Adrenal gland (tissue), 12 donors: ENCODE measurements around the gene SDK1. TPM values are rescaled to one million over a fixed set of nuclear protein-coding genes. Genes with fewer than 3 reads are reported as not detected.

ENCODE experiments used
- DNase-seq, 7 donors: peaks; one replicate each; pipeline ENCODE4 v3.0.0-alpha.2; 2019 to 2020
- H3K27ac ChIP-seq, 5 donors: fragments of 200-600 bp; sonication (generic) in 4 of 5; 1 replicate in 3 of 5; 2 replicates in 2 of 5; pipeline versions ENCODE4 v1.5.1 to v1.8.0; 2016 to 2020; ENCODE audit warnings: mild to moderate bottlenecking in 1 of 5
- H3K27me3 ChIP-seq: fragments of 200-600 bp; 2 replicates; pipeline ENCODE4 v1.8.0; 2021
- H3K36me3 ChIP-seq, 2 donors: fragments of 200-600 bp; replicated peaks in 1 of 2; 1 replicate in 1 of 2; 2 replicates in 1 of 2; pipeline versions ENCODE4 v1.5.1 to v1.8.0; 2018 to 2022
- H3K4me1 ChIP-seq, 2 donors: fragments of 200-600 bp; replicated peaks in 1 of 2; 1 replicate in 1 of 2; 2 replicates in 1 of 2; pipeline versions ENCODE4 v1.5.1 to v1.8.0; 2018 to 2021
- H3K4me3 ChIP-seq, 4 donors: fragments of 200-600 bp; sonication (generic) in 3 of 4; one replicate each; pipeline ENCODE4 v1.5.1; 2016 to 2018
- H3K9me3 ChIP-seq, 3 donors: fragments of 200-600 bp; sonication (generic) in 1 of 3; replicated peaks in 1 of 3; 1 replicate in 2 of 3; 2 replicates in 1 of 3; pipeline versions ENCODE4 v1.5.1 to v1.8.0; 2016 to 2021
- POLR2A ChIP-seq, 2 donors: fragments of 450-650 bp; IDR thresholded peaks; one replicate each; pipeline ENCODE4 v1.6.1; 2017; ENCODE audit warnings: antibody characterized with exemption in 2 of 2, mild to moderate bottlenecking in 2 of 2, moderate library complexity in 1 of 2
- WGBS, 4 donors: extraction: QIAGEN DNeasy Blood & Tissue Kit in 2 of 4; methylation state at CpG; one replicate each; pipeline versions ENCODE4 v1.1.5 to v1.1.7; 2013 to 2017; 5-methylcytosine and 5-hydroxymethylcytosine counted together
- intact Hi-C, 2 donors: fragments of 100-400 bp; cut with DNase I; formaldehyde crosslinking; loops; one replicate each; pipeline versions ENCODE4 v1.14.1 to v1.15.0; 2022 to 2023
- polyA plus RNA-seq, 3 donors: library from polyadenylated mRNA; stranded (reverse); fragments of 200-250 nt in 2 of 3; fragments of 350-450 nt in 1 of 3; fragmentation: Illumina TruSeq in 1 of 3; extraction: RNeasy Lipid Tissue Mini Kit (QIAGEN cat#74804) in 1 of 3; gene quantifications; one replicate each; pipeline ENCODE4 v1.2.3, GENCODE V29; 2013 to 2014
- total RNA-seq, 9 donors: library from RNA; depleted of rRNA in 4 of 9; stranded (reverse); fragments of >200 nt in 4 of 9; fragments of 120-200 nt in 1 of 9; fragmentation: NEBNext Ultra II Directional in 1 of 9; extraction: Animal tissue kit (Norgen Biotek cat#: 25700) in 1 of 9; gene quantifications; one replicate each; pipeline versions ENCODE4 v1.1.0 to v1.2.4, GENCODE V29; 2013 to 2023
- TF ChIP-seq, protein P1 (sequence below), 6 experiments: fragments of 450-650 bp in 4 of 6; fragments of 200-600 bp in 2 of 6; sonication (generic) in 1 of 6; IDR thresholded peaks; 1 replicate in 5 of 6; 2 replicates in 1 of 6; pipeline versions ENCODE4 v1.5.1 to v1.8.0; 2016 to 2021; ENCODE audit warnings: antibody characterized with exemption in 6 of 6, mild to moderate bottlenecking in 2 of 6, moderate library complexity in 1 of 6
- donor health status: healthy with polysubstance abuse.
- donor health status: Bipolar disorder and iron deficiency.
- donor health status: DM: yes; HTN: yes; CAD: no.
- donor health status: DM: no; HTN: no; CAD: no.
- donor health status: DM: no; HTN: no; CAD: no.
- donor health status: DM: yes; HTN: yes; CAD: no.

Gene SDK1
- total and polyA plus RNA-seq, 12 donors = 0.50 to 3.6 (median 1.5) TPM

- Histone ChIP-seq H3K4me1 (no peaks in the 10 kb centered on the region), H3K9me3 (no peaks in the 10 kb centered on the region), H3K27me3 (no peaks in the 10 kb centered on the region), H3K36me3 (no peaks in the 10 kb centered on the region), H3K27ac (no peak overlapping the region), H3K4me3 (no peak overlapping the region)
- TF ChIP-seq, protein P1, sequence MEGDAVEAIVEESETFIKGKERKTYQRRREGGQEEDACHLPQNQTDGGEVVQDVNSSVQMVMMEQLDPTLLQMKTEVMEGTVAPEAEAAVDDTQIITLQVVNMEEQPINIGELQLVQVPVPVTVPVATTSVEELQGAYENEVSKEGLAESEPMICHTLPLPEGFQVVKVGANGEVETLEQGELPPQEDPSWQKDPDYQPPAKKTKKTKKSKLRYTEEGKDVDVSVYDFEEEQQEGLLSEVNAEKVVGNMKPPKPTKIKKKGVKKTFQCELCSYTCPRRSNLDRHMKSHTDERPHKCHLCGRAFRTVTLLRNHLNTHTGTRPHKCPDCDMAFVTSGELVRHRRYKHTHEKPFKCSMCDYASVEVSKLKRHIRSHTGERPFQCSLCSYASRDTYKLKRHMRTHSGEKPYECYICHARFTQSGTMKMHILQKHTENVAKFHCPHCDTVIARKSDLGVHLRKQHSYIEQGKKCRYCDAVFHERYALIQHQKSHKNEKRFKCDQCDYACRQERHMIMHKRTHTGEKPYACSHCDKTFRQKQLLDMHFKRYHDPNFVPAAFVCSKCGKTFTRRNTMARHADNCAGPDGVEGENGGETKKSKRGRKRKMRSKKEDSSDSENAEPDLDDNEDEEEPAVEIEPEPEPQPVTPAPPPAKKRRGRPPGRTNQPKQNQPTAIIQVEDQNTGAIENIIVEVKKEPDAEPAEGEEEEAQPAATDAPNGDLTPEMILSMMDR (IDR thresholded peaks at IDR 0.05) = no peak
- no peak for TF ChIP-seq POLR2A (IDR thresholded peaks at IDR 0.05)
- intact Hi-C loops = no loop called here
- no peak for DNase-seq
- 73 to 77% (median 75%) methylated on average over 2 of the region's 2 CpGs for WGBS, 4 donors
These were observed 31.3 kb downstream of the SDK1 start for GRCh38 chr7:3332308-3332707.

GRCh38 chr7:3333861-3334260 lies 32.8 kb downstream of the SDK1 start:
- intact Hi-C loops = no loop called here
- H3K27ac ChIP-seq = no peak overlapping the region
- H3K27me3 ChIP-seq = no peaks in the 10 kb centered on the region
- no peak overlapping the region for H3K4me3 ChIP-seq
- H3K9me3 ChIP-seq = no peaks in the 10 kb centered on the region
- no peaks in the 10 kb centered on the region for H3K4me1 ChIP-seq
- TF ChIP-seq, protein P1 (IDR thresholded peaks at IDR 0.05) = no peak
- TF ChIP-seq POLR2A (IDR thresholded peaks at IDR 0.05) = no peak
- WGBS, 4 donors = 54 to 89% (median 75%) methylated on average over 1 to 2 of the region's 2 CpGs
- H3K36me3 ChIP-seq = no peaks in the 10 kb centered on the region
- no peak for DNase-seq

DNA sequence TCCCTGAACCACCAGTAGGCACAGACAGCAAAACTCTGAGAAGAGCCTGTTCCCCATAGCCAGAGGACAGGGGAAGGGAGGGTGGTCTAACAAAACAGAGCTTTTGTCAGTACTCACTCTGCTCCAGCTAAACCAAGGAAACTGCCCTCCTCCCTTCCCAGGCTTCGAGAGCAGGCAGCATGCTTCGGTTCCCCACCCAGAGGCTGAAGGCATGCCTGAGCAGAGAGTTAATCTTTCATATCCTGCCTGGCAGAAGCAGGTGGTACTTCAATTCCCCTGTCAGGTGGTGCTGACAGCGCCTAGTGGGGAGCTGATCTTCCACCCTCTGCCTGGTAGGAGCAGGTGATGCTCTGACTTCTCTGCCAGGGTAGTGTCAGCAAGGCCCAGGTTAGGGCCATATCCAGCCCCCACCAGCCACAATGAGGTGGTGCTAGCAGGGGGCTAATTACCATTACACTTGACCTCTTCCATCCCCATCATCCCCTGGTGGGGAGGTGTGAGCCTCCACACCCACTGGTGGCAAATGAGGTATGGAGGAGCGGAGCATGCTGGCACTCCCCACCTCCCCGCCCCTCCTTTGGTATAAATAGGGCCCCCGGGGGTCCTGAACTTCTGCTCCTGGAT lies 35.1 kb downstream of the SDK1 start:
- Histone ChIP-seq H3K4me3 (no peak overlapping the region), H3K4me1 (no peaks in the 10 kb centered on the region), H3K36me3 (no peaks in the 10 kb centered on the region), H3K27me3 (no peaks in the 10 kb centered on the region), H3K27ac (no peak overlapping the region), H3K9me3 (no peaks in the 10 kb centered on the region)
- no peak for DNase-seq
- WGBS, 4 donors = 78 to 87% (median 85%) methylated on average over 3 to 6 of the region's 6 CpGs
- intact Hi-C loops = no loop called here
- TF ChIP-seq, protein P1 (IDR thresholded peaks at IDR 0.05) = no peak
- TF ChIP-seq POLR2A (IDR thresholded peaks at IDR 0.05) = no peak

DNA sequence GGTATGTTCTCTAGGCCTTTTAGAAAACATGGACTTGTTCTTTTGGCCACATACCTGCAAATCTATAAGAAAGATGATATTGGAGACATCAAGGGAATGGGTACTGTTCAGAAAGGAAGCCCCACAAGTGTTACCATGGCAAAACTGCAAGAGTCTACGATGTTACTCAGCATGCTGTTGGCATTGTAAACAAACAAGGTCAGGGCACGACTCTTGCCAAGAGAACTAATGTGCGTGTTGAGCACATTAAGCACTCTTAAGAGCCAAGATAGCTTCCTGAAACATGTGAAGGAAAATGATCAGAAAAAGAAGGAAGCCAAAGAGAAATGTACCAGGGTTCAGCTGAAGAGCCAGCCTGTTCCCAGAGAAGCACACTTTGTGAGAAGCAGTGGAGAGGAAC lies 37.1 kb downstream of the SDK1 start:
- 46 to 53% (median 49%) methylated on average over 3 of the region's 3 CpGs for WGBS, 4 donors
- Histone ChIP-seq H3K9me3 (no peaks in the 10 kb centered on the region), H3K36me3 (no peaks in the 10 kb centered on the region), H3K27me3 (no peaks in the 10 kb centered on the region), H3K4me1 (no peaks in the 10 kb centered on the region), H3K27ac (no peak overlapping the region), H3K4me3 (no peak overlapping the region)
- TF ChIP-seq POLR2A (IDR thresholded peaks at IDR 0.05) = no peak
- TF ChIP-seq, protein P1 (IDR thresholded peaks at IDR 0.05) = no peak
- intact Hi-C loops = no loop called here
- no peak for DNase-seq
